Measurements from ENCODE around the gene PPY.

DNA sequence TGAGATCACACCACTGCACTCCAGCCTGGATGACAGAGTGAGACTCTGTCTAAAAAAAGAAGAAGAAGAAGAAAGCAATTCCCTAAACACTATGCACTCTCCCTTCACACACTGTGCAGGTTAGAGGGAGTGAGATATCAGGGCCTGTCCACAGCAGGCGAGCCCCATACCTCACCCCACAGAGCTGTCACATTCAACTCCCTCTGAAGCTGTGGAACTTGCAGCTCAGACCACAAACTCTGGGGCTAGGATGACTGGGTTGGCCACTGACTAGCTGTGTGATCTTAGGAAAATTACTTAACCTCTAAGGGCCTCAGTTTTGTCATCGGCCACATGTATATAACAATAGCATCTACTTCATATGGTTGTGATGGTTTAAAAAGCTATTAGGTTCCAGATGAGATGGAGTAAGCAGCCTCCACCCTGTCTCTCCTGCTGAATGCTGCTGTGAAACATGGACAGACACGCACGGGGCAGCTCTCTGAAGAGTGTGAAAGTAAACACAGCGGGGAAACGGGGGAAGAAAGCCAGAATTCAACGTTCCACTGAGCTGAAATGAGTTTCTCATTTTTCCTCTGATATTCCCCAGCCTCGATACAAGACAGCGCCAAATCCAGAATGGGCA, 25.1 kb upstream of the PPY start:
- TF ChIP-seq GATA2 (IDR thresholded peaks at IDR 0.05; ENCODE audit: low read depth, low read length) (no peak), GATA3 (IDR thresholded peaks at IDR 0.05; ENCODE audit: low read depth, low read length) (no peak)

All from SH-SY5Y (cell line).